Astrocyte of the spinal cord (primary cell): ENCODE data around the gene TTC9.
A peak's percentile ranks its signal among the peaks of the same experiment; 100 is the strongest.

Experiments
- DNase-seq: peaks from one replicate; pipeline ENCODE4 v3.0.0; 2011; ENCODE audit warnings: low read depth, low spot score
- H3K4me3 ChIP-seq: 2 replicates; pipeline ENCODE4 v1.5.1; 2011; ENCODE audit warnings: low read depth, mild to moderate bottlenecking, low read length, moderate library complexity
- CTCF ChIP-seq: IDR thresholded peaks from 2 replicates; pipeline ENCODE4 v1.5.1; 2012; ENCODE audit warnings: low read depth, mild to moderate bottlenecking, low read length, inconsistent platforms
- in situ Hi-C: cut with HindIII; loops from 2 replicates; pipeline ENCODE4 v1.10.0; 2017; ENCODE audit warnings: low sequenced_read_pairs

The TTC9 gene

GRCh38 chr14:70641548-70642302 is at the start of gene TTC9:
TSS of gene TTC9 (plus strand) at chr14:70641916. CDS start at chr14:70642130, 214 bp downstream.
- peak within 1 kb of the TSS; percentile 45 for H3K4me3 ChIP-seq
- in situ Hi-C loops, result no loop called here
- TF ChIP-seq CTCF, result no peak
- no peak for DNase-seq

- H3K4me3 ChIP-seq, result no peak overlapping the region
- TF ChIP-seq CTCF, result no peak
- in situ Hi-C loops, result no loop called here
- no peak for DNase-seq
These were observed 47.3 kb upstream of the TTC9 start for GRCh38 chr14:70594461-70594860.

- peak; percentile 52 for DNase-seq
- H3K4me3 ChIP-seq, result no peak overlapping the region
- no peak for TF ChIP-seq CTCF
- in situ Hi-C loops, result no loop called here
These were observed 46.1 kb upstream of the TTC9 start for GRCh38 chr14:70595443-70596185.

GRCh38 chr14:70597731-70598130 is 44.0 kb upstream of the TTC9 start:
- no peak for TF ChIP-seq CTCF
- in situ Hi-C loops, result no loop called here
- DNase-seq, result no peak
- H3K4me3 ChIP-seq, result no peak overlapping the region

- no peak for TF ChIP-seq CTCF
- no peak for DNase-seq
- in situ Hi-C loops, result no loop called here
- H3K4me3 ChIP-seq, result peak overlapping the region; percentile 97
These were observed 42.4 kb upstream of the TTC9 start for GRCh38 chr14:70599345-70599744.

- peak; percentile 94 for DNase-seq
- peak within 1 kb of the TSS; percentile 97 for H3K4me3 ChIP-seq
- no peak for TF ChIP-seq CTCF
- in situ Hi-C loops, result no loop called here
These were observed 41.1 kb upstream of the TTC9 start, which contains the start of gene MED6 for GRCh38 chr14:70600382-70601157. TSS of gene MED6 (minus strand) at chr14:70600655. CDS start at chr14:70600637, 18 bp downstream.
